NCI-H526 (cell line): ENCODE measurements around the gene ELL3.

ENCODE experiments used
- DNase-seq, 2 experiments: peaks; one replicate each; lab custom pipeline; 2025; lab: John Stamatoyannopoulos, UW

Gene ELL3

GRCh38 chr15:43723151-43723550 is 53.6 kb downstream of the ELL3 start:
- DNase-seq, result no peak
